Measurements from ENCODE around the gene PLXND1. TPM values are rescaled to one million over a fixed set of nuclear protein-coding genes. Genes with fewer than 3 reads are reported as not detected.
"Not testable (repeated sequence)": the region's sequence is repeated elsewhere in the genome, so short reads cannot be mapped to it uniquely, and the experiment has no call there.

Gene PLXND1
- total RNA-seq, 4 donors from 2014 or later, result 24.0 to 42.6 (median 30.3) TPM

- H3K4me3 ChIP-seq (ENCODE audit: low read depth, poor library complexity, severe bottlenecking), result no peak overlapping the region
- no peak for DNase-seq (ENCODE audit: low spot score in 2 of 2)
- TF ChIP-seq POLR2A (IDR thresholded peaks at IDR 0.05) (no peak), CTCF (IDR thresholded peaks at IDR 0.05) (no peak)
- intact Hi-C loops (cut with DNase I; ENCODE audit: low total_unique reads), result no loop called here
- WGBS, 2 donors, result 64 to 94% methylated on average over 6 of the region's 8 CpGs
These were observed 88.4 kb downstream of the PLXND1 start for GRCh38 chr3:129518038-129518561.

- no peak overlapping the region for H3K4me3 ChIP-seq (ENCODE audit: low read depth, poor library complexity, severe bottlenecking)
- WGBS, 2 donors, result 83 to 85% methylated on average over 7 of the region's 7 CpGs
- TF ChIP-seq CTCF (IDR thresholded peaks at IDR 0.05) (no peak), POLR2A (IDR thresholded peaks at IDR 0.05) (no peak)
- no peak for DNase-seq (ENCODE audit: low spot score in 2 of 2)
- intact Hi-C loops (cut with DNase I; ENCODE audit: low total_unique reads), result no loop called here
These were observed 89.0 kb downstream of the PLXND1 start for GRCh38 chr3:129517516-129517915.

- DNase-seq (ENCODE audit: low spot score in 2 of 2); intact Hi-C loops (cut with DNase I; ENCODE audit: low total_unique reads); H3K4me3 ChIP-seq (ENCODE audit: low read depth, poor library complexity, severe bottlenecking): not testable (repeated sequence)
- WGBS, 2 donors, result 87 to 93% methylated on average over 5 to 7 of the region's 7 CpGs
These were observed 90.5 kb downstream of the PLXND1 start for GRCh38 chr3:129515821-129516432.

- intact Hi-C loops (cut with DNase I; ENCODE audit: low total_unique reads); DNase-seq (ENCODE audit: low spot score in 2 of 2); H3K4me3 ChIP-seq (ENCODE audit: low read depth, poor library complexity, severe bottlenecking): not testable (repeated sequence)
- WGBS, 2 donors, result 92 to 94% methylated on average over 12 to 19 of the region's 25 CpGs
These were observed 91.2 kb downstream of the PLXND1 start for GRCh38 chr3:129515108-129515820.

GRCh38 chr3:129514563-129514962 lies 91.9 kb downstream of the PLXND1 start:
- TF ChIP-seq POLR2A (IDR thresholded peaks at IDR 0.05) (no peak), CTCF (IDR thresholded peaks at IDR 0.05) (no peak)
- WGBS, 2 donors, result 91 to 95% methylated on average over 6 of the region's 6 CpGs
- H3K4me3 ChIP-seq (ENCODE audit: low read depth, poor library complexity, severe bottlenecking), result no peak overlapping the region
- no peak for DNase-seq (ENCODE audit: low spot score in 2 of 2)
- intact Hi-C loops (cut with DNase I; ENCODE audit: low total_unique reads), result no loop called here

- intact Hi-C loops (cut with DNase I; ENCODE audit: low total_unique reads), result no loop called here
These were observed 92.4 kb downstream of the PLXND1 start for GRCh38 chr3:129514110-129514509.

More at GRCh38 chr3:129514110-129514509, 92.4 kb downstream of the PLXND1 start:
- H3K4me3 ChIP-seq (ENCODE audit: low read depth, poor library complexity, severe bottlenecking), result no peak overlapping the region
- no peak for DNase-seq (ENCODE audit: low spot score in 2 of 2)
- no peak for TF ChIP-seq CTCF (IDR thresholded peaks at IDR 0.05)
- TF ChIP-seq POLR2A (IDR thresholded peaks at IDR 0.05), result no peak
- WGBS, 2 donors, result 85 to 93% methylated on average over 10 of the region's 10 CpGs

All from lower leg skin (tissue), 4 donors.